GM18868 (cell line): ENCODE data around the gene CELF4.
A peak's percentile ranks its signal among the peaks of the same experiment; 100 is the strongest.

Experiments
- ATAC-seq: cut with Tn5 transposase; IDR thresholded peaks from one replicate; pipeline ENCODE4 v1.9.1; 2021; ENCODE audit warnings: mild to moderate bottlenecking, moderate library complexity; ENCODE audit not compliant: unreplicated experiment

CELF4 gene

DNA sequence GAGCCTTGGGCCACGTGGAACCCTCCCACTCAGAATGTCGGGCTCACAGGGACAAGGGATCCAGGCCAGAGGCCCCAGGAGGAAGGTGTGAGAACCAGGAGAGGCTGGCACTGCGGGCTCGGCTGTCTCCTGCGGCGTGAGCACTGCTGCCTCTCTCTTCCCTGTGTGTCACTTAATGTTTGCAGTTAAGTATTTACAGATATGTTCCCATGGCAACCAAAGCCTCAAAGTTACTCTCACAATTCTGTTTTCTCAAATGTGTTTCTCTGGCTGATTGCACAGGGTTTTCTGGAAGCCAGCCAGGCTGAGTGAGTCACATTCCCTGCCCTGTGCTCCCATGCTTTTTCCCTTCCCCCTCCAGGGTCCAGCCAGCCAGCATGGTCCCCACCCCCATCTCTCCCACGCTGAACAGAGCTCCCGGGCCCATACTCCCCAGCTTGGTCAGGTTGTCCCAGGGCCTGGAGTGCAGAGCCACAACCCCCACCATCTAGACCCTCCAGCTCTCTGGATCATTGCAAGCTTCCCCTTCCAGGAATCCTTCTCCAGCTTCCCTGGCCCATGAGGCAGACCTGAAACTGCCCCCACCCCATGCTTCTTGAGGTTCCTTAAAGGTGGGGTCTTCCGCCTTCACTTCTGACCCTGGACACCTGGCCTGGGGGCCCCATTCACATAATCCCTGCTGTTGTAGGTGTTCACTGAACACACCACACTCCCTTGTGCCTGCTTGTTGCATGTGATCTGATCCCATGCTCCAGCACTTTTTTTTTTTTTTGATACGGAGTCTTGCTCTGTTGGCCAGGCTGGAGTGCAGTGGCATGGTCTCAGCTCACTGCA lies 265.9 kb downstream of the CELF4 start:
- ATAC-seq = peak; percentile 85

DNA sequence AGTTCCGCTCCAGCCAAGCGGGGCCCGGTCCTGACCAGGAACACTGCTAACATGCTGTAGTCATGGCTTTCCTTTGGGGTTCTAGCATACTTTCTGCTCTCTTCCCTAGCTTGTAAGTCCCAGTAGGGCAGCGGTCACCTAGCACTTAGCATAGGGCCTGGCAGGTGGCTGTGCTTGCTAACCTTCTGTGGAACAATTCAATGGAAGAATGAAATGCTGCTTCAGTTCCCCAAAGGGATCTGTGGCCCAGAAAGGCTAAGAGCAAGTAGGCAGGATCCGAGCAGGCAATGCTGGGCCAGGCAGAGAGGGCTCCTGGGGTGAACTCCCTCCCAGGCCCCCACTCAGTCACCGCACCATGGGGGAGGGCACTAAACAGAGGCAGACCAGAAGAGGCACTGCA lies 266.8 kb downstream of the CELF4 start:
- ATAC-seq = no peak

- ATAC-seq = no peak
Measured at GRCh38 chr18:37297106-37297505, 268.5 kb downstream of the CELF4 start.

GRCh38 chr18:37294951-37295350 lies 270.6 kb downstream of the CELF4 start:
- no peak for ATAC-seq

DNA sequence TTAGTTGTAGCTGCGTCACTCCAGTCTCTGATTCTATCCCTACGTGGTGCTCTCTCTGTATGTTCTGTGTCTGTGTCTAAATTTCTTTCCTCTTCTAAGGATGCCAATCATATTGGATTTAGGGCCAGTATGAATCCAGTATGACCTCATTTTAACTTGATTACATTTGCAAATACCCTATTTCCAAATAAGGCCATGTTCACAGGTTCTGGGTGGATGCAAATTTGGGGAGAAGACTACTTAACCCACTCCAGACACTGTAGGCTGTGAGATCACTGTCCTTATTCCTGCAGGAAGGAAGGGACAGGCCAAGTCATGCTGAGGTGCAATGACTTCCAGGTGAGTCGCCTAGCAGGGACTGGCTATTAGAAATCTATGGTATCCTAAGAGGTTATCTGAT lies 272.2 kb downstream of the CELF4 start:
- no peak for ATAC-seq

DNA sequence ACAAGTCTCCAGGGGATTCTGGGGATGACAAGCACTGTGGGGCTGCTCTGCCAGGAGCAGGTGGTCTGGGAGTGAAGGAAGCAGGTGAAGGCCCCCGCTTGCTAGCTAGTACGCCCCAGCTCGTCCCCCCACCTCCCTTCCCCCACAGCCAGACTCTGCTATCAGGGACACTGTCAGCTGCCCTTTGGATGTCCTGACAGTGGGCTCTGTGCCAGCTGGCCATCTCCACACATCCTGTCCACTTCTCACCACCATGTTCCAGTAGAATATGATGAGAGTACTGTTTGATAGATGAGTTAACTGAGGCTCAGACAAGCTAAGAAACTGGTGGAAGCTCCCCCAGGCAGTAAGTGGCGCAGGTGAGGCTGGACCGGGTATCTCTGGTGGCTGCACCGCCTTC lies 276.2 kb downstream of the CELF4 start:
- ATAC-seq = no peak

GRCh38 chr18:37287601-37288000 lies 278.0 kb downstream of the CELF4 start:
- ATAC-seq = no peak

DNA sequence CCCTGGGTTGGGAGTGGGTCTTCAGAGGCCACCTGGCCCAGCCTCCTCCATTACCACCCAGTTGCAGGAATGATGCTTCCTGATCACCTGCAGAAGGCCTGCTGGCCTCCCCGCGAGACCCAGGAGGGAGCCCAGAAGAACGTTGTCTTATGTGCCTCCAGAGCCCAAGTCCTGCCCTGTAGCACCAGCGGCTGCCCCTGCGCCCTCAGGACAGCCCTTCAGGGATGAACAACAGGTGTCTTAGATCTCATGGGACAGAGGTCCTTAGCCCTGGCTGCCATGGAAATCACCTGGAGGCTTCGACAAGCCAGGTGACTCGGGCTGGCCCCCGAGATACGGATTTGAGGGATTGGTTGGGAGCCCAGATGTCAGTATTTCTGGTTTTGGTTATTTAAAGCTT lies 278.8 kb downstream of the CELF4 start:
- ATAC-seq = no peak

- no peak for ATAC-seq
Measured at GRCh38 chr18:37285825-37286224, 279.8 kb downstream of the CELF4 start.

GRCh38 chr18:37284260-37284659 lies 281.3 kb downstream of the CELF4 start:
- ATAC-seq = no peak

DNA sequence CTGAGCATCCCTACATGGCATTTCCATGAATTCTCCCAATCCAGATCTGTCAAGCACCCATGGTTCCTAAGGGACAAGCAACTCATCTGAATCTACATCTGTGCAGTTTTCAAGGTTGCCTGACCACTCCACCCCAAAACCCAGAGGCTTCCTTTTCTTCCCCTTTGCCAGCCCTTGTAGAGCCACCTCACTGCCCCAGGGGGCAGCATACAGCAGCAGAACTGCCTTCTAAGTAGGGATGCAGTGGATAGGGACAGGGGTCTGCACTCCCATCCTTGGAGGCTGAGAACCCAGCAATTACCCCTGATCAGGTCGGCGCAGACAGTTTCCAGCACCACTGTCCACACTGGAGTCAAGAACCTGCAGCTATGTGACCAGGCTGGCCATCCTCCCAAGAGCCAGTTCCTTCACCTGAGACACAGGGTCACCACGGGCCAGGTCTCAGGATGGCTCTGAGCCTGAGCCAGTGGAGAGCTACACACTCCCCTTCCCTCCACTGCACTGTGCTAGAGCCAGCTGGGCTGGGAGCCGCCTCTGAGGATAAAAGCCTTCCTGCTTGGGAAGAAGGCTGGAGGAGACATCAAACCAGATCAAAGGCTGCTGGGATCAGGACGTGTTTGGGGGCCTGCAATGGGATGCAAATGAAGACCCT lies 283.1 kb downstream of the CELF4 start:
- no peak for ATAC-seq

DNA sequence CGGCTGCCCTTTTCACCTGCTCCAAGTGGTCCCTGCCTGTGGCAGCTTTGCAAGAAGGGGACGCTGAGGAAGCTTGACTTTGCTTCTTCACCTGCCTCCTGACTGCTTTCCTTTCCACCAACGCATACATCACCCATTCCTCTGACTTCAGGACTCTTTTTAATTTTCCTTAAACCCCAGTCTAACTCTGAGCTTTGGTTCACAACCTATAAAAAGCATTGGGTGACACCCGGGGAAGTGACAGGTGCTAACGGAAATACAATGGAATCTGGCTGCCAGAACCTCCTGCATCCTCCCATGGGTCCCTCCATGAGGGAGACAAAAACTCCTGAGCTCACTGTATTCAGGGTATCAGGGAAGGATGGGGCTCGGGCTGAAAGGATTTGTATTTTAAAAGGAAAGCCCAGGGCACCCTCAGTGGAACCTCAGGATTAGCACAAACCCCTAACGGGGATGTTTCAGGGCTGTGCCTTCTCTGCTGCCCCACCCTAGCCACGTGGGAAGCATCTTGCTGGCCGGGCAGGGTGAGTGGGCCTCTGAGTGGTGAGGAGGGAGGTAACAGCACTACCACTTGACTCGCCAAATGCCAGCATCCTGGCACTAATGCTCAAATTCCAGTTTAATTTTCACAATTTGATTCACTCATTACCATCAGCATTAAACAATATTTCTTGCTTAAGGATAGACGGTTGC lies 284.8 kb downstream of the CELF4 start:
- ATAC-seq = no peak

- ATAC-seq = no peak
Measured at GRCh38 chr18:37277804-37278203, 287.8 kb downstream of the CELF4 start.

GRCh38 chr18:37276111-37276890 lies 289.3 kb downstream of the CELF4 start:
- no peak for ATAC-seq

DNA sequence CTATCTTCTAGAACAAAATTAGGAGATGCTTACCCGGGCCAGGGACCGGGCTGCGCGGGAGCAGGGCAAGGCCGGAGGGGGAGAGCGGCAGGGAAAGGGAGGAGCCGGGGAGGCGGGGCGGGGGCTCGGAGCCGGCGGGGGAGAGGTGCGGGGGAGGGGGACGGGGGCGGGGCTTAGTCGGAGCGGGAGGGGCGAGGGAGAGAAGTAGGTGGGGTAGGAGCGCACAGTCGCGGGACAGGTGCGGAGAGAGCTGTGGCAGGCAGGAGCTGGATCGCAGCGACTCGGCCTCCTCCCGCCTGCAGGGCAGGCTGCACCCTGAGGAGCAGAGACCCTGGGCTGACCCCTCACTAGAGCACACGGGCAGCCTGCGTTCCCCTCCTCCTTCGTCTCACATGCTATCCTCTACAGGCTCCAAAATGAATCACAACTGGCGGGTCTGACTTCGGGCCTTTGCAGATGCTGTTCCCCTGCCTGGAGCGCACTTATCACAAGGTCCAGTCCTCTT lies 290.3 kb downstream of the CELF4 start:
- ATAC-seq = no peak

DNA sequence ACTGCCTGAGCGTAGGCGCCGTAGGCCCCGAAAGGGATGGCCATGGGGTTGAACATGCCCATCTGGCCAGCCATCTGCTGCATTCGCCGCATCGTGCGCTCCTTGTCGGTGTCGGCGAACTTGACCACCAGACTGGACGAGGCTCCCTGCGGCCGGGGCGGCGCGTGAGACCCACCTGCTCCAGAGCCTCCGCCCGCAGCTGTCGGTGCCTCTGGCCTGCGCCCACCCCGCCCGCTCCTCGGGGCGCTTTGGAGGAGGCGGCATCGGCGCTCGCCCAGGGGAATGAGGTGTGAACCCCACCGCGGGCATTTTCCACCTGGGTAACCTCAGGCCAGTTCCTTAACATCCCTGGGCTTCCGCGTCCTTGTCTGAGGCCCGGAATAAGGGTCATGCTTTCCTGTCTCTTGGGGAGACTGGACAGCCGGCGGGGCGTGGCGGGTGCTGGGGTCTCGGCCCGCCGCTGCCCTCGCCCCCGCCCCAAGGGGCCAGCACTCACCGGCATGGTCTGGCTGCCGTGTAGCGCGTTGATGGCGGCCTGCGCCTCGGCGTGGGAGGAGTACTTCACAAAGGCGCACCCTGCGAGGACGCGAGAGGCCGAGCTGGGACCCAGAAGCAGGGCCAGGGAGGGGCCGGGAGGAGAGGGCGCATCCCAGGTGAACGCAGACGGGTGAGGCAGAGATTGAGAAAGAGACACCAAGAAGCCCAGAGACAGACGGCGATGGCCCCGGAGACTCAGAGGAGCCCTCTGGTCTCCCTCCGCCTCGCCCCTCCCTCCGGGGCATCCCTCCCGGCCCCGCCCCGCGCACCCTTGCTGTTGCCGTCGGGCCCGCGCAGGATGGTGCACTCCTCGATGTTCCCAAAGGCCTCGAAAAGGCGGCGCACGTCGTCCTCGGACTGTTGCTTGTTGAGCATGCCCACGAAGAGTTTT lies 291.0 kb downstream of the CELF4 start:
- ATAC-seq = no peak

- ATAC-seq = no peak
Measured at GRCh38 chr18:37272841-37273240, 292.8 kb downstream of the CELF4 start.

DNA sequence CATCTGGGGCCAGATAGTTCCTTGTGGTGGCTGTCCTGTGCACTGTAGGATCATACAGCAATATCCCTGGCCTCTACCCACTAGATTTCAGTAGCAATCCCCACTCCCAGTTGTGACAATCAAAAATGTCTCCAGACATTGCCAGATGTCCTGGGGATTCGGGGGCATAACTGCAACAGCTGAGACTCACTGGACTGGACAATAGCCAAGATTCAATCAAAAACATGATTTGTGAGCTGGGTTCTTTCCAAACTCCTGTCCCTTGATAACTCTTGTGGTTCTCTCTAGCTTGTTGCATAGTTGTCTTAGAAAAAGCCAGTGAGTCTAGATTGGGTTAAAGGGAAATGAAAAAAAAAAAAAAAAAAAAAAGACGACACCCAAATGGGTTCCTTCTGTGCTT lies 293.4 kb downstream of the CELF4 start:
- no peak for ATAC-seq

DNA sequence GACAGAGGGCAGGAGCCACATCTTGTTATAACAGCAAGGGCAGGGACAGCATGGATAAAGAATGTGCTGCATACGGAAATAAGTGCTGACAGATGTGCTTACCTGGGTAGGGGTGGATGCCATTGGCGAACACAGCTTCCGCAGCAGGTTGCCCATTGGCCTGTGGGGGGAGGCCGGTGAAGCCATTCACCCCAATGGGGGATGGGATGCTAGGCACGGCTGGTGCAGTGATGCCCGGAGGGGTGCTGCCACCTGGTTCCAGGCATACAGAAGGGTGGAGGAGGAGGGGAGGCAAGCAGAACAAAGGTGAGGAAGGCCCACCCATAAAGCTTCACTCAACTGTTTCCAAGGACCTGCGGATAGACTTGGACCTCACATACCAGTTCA lies 294.9 kb downstream of the CELF4 start:
- no peak for ATAC-seq
